ENCODE results near the gene SCAF1. TPM values are rescaled to one million over a fixed set of nuclear protein-coding genes. Genes with fewer than 3 reads are reported as not detected.
"Not testable (repeated sequence)": the region's sequence is repeated elsewhere in the genome, so short reads cannot be mapped to it uniquely, and the experiment has no call there.

SCAF1 gene
- total RNA-seq, 1 experiment from 2014 or later = 16.3 TPM

GRCh38 chr19:49601482-49602038, 40.4 kb upstream of the SCAF1 start:
- Histone ChIP-seq H3K27me3 (no peaks in the 10 kb centered on the region), H3K4me3 (no peak overlapping the region), H3K36me3 (peaks cover 67% of the 10 kb centered on the region), H3K27ac (no peak overlapping the region), H3K4me1 (no peaks in the 10 kb centered on the region), H3K9me3 (replicated peaks) (no peaks in the 10 kb centered on the region)
- no peak for DNase-seq

GRCh38 chr19:49602806-49603205, 39.2 kb upstream of the SCAF1 start:
- no peaks in the 10 kb centered on the region for H3K27me3 ChIP-seq
- H3K27ac ChIP-seq = no peak overlapping the region
- DNase-seq = no peak
- no peaks in the 10 kb centered on the region for H3K9me3 ChIP-seq (replicated peaks)
- H3K4me3 ChIP-seq = no peak overlapping the region
- no peaks in the 10 kb centered on the region for H3K4me1 ChIP-seq
- H3K36me3 ChIP-seq = peaks cover 72% of the 10 kb centered on the region

GRCh38 chr19:49605605-49606004, 36.4 kb upstream of the SCAF1 start:
- Histone ChIP-seq H3K27me3 (no peaks in the 10 kb centered on the region), H3K4me3 (no peak overlapping the region), H3K36me3 (peaks cover 75% of the 10 kb centered on the region), H3K4me1 (no peaks in the 10 kb centered on the region), H3K9me3 (replicated peaks) (no peaks in the 10 kb centered on the region), H3K27ac (no peak overlapping the region)
- DNase-seq = no peak

GRCh38 chr19:49609499-49610092, 32.4 kb upstream of the SCAF1 start:
- H3K4me3 ChIP-seq = no peak overlapping the region
- no peaks in the 10 kb centered on the region for H3K27me3 ChIP-seq
- no peaks in the 10 kb centered on the region for H3K9me3 ChIP-seq (replicated peaks)
- DNase-seq = no peak
- H3K4me1 ChIP-seq = 0 out of 2 replicates have a peak, but pooled peaks cover 3% of the 10 kb centered on the region
- H3K36me3 ChIP-seq = peaks cover 63% of the 10 kb centered on the region
- H3K27ac ChIP-seq = no peak overlapping the region

- Histone ChIP-seq H3K9me3 (replicated peaks) (no peaks in the 10 kb centered on the region), H3K4me1 (0 out of 2 replicates have a peak, but pooled peaks cover 3% of the 10 kb centered on the region), H3K36me3 (peaks cover 53% of the 10 kb centered on the region), H3K4me3 (no peak overlapping the region), H3K27me3 (no peaks in the 10 kb centered on the region), H3K27ac (no peak overlapping the region)
- DNase-seq = no peak
Observed at GRCh38 chr19:49613374-49613773, 28.6 kb upstream of the SCAF1 start.

GRCh38 chr19:49614096-49614833, 27.7 kb upstream of the SCAF1 start:
- Histone ChIP-seq H3K36me3 (peaks cover 47% of the 10 kb centered on the region), H3K4me1 (0 out of 2 replicates have a peak, but pooled peaks cover 3% of the 10 kb centered on the region), H3K27ac (no peak overlapping the region), H3K4me3 (no peak overlapping the region), H3K9me3 (replicated peaks) (no peaks in the 10 kb centered on the region), H3K27me3 (no peaks in the 10 kb centered on the region)
- DNase-seq = no peak

- no peak for DNase-seq
- H3K4me1 ChIP-seq = 0 out of 2 replicates have a peak, but pooled peaks cover 3% of the 10 kb centered on the region
- no peaks in the 10 kb centered on the region for H3K9me3 ChIP-seq (replicated peaks)
- H3K4me3 ChIP-seq = no peak overlapping the region
- H3K27ac ChIP-seq = no peak overlapping the region
- H3K27me3 ChIP-seq = no peaks in the 10 kb centered on the region
- peaks cover 44% of the 10 kb centered on the region for H3K36me3 ChIP-seq
Observed at GRCh38 chr19:49615861-49616260, 26.1 kb upstream of the SCAF1 start.

- peaks cover 44% of the 10 kb centered on the region for H3K36me3 ChIP-seq
- H3K4me3 ChIP-seq = no peak overlapping the region
- H3K9me3 ChIP-seq (replicated peaks) = no peaks in the 10 kb centered on the region
- H3K27ac ChIP-seq = no peak overlapping the region
- H3K27me3 ChIP-seq = no peaks in the 10 kb centered on the region
- 0 out of 2 replicates have a peak, but pooled peaks cover 3% of the 10 kb centered on the region for H3K4me1 ChIP-seq
- DNase-seq = no peak
Observed at GRCh38 chr19:49616532-49616931, 25.5 kb upstream of the SCAF1 start.

GRCh38 chr19:49616945-49617344, 25.1 kb upstream of the SCAF1 start:
- Histone ChIP-seq H3K27me3 (no peaks in the 10 kb centered on the region), H3K4me1 (0 out of 2 replicates have a peak, but pooled peaks cover 3% of the 10 kb centered on the region), H3K9me3 (replicated peaks) (no peaks in the 10 kb centered on the region), H3K36me3 (peaks cover 44% of the 10 kb centered on the region), H3K27ac (no peak overlapping the region), H3K4me3 (no peak overlapping the region)
- no peak for DNase-seq

GRCh38 chr19:49617860-49618259, 24.1 kb upstream of the SCAF1 start:
- not testable (repeated sequence) for H3K4me1 ChIP-seq; H3K4me3 ChIP-seq; H3K27me3 ChIP-seq; H3K27ac ChIP-seq; DNase-seq; H3K9me3 ChIP-seq (replicated peaks)
- peaks cover 42% of the 10 kb centered on the region for H3K36me3 ChIP-seq

- Histone ChIP-seq H3K27ac (no peak overlapping the region), H3K27me3 (no peaks in the 10 kb centered on the region), H3K36me3 (peaks cover 20% of the 10 kb centered on the region), H3K9me3 (replicated peaks) (no peaks in the 10 kb centered on the region), H3K4me1 (no peaks in the 10 kb centered on the region), H3K4me3 (no peak overlapping the region)
- DNase-seq = no peak
Observed at GRCh38 chr19:49624967-49625910, 16.8 kb upstream of the SCAF1 start.

GRCh38 chr19:49626226-49626625, 15.8 kb upstream of the SCAF1 start:
- no peak for DNase-seq
- Histone ChIP-seq H3K4me1 (no peaks in the 10 kb centered on the region), H3K4me3 (no peak overlapping the region), H3K27ac (no peak overlapping the region), H3K36me3 (peaks cover 20% of the 10 kb centered on the region), H3K27me3 (no peaks in the 10 kb centered on the region), H3K9me3 (replicated peaks) (no peaks in the 10 kb centered on the region)

- Histone ChIP-seq H3K4me3 (no peak overlapping the region), H3K27me3 (no peaks in the 10 kb centered on the region), H3K27ac (no peak overlapping the region), H3K9me3 (replicated peaks) (no peaks in the 10 kb centered on the region), H3K36me3 (peaks cover 16% of the 10 kb centered on the region), H3K4me1 (no peaks in the 10 kb centered on the region)
- no peak for DNase-seq
Observed at GRCh38 chr19:49629659-49630058, 12.3 kb upstream of the SCAF1 start.

GRCh38 chr19:49631014-49631588, 10.9 kb upstream of the SCAF1 start:
- Histone ChIP-seq H3K4me3 (no peak overlapping the region), H3K27ac (no peak overlapping the region), H3K9me3 (replicated peaks) (no peaks in the 10 kb centered on the region), H3K4me1 (peaks cover 5% of the 10 kb centered on the region), H3K27me3 (no peaks in the 10 kb centered on the region), H3K36me3 (peaks cover 13% of the 10 kb centered on the region)
- DNase-seq = no peak
